Measurements from ENCODE around the gene FTO.

FTO gene

GRCh38 chr16:53757971-53758609 lies 54.1 kb downstream of the FTO start:
- Histone ChIP-seq H3K4me3 (no peak overlapping the region), H3K27ac (no peak overlapping the region)
- no peak for DNase-seq (ENCODE audit: low spot score)
- no peak for TF ChIP-seq CTCF (IDR thresholded peaks at IDR 0.05)

GRCh38 chr16:53761962-53762703 lies 58.2 kb downstream of the FTO start:
- TF ChIP-seq CTCF (IDR thresholded peaks at IDR 0.05): no peak
- H3K27ac ChIP-seq: no peak overlapping the region
- no peak for DNase-seq (ENCODE audit: low spot score)
- H3K4me3 ChIP-seq: no peak overlapping the region

DNA sequence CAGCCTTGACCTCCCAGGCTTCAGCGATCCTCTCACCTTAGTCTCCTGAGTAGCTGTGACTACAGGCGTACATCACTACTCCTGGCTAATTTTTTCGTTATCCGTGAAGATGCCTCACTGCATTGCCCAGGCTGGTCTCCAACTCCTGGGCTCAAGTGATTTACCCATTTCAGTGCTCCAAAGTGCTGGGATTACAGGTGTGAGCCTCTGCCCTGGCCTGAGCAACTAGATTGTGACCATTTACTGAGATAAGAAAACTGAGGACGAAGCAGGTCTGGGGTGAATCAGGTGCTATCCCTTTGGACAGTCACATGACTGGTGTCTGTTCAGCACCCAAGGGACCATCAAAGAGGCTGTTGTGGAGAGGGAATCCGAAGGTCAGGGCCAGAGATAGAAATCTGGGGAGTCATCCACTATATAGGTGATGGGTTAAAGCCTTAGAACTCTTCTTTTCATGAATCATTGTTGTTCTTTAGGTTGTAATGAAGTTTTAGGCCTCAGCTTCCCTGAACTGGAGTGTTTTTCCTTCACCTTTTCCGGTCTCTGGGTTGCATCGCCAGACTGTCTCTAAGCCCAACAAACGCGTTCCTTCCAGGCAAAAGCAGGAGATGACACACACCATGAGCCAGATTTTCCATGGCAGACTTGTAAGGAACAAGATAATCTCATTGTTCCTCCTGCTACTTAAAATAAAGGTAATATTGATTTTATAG lies 62.5 kb downstream of the FTO start:
- Histone ChIP-seq H3K27ac (no peak overlapping the region), H3K4me3 (no peak overlapping the region)
- no peak for TF ChIP-seq CTCF (IDR thresholded peaks at IDR 0.05)
- no peak for DNase-seq (ENCODE audit: low spot score)

- DNase-seq (ENCODE audit: low spot score): no peak
- Histone ChIP-seq H3K27ac (peak overlapping the region in 1 of 2 donors; percentile 0), H3K4me3 (no peak overlapping the region)
- TF ChIP-seq CTCF (IDR thresholded peaks at IDR 0.05): no peak
These were observed 64.2 kb downstream of the FTO start for GRCh38 chr16:53768167-53768566.

GRCh38 chr16:53768593-53768992 lies 64.6 kb downstream of the FTO start:
- peak overlapping the region in 1 of 2 donors; percentile 0 for H3K27ac ChIP-seq
- DNase-seq (ENCODE audit: low spot score): no peak
- TF ChIP-seq CTCF (IDR thresholded peaks at IDR 0.05): no peak
- no peak overlapping the region for H3K4me3 ChIP-seq

DNA sequence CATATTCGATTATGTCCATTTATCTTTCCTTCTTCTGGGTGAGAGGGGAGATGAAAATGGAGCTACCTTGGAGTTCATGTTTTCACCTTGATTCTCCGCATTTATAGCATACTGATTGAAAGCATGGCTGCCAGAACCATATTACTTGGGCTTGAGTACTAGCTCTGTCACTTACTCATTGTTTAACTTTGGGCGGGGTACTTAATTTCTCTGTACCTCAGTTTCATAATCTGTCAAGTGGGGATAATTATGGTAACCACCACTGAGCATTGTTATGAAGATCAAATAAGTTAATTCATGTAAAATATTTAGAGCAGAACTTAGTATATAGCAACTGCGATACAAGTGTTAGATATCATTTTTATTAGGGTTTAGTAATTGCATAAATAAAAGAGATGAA lies 65.2 kb downstream of the FTO start:
- DNase-seq (ENCODE audit: low spot score): no peak
- Histone ChIP-seq H3K4me3 (no peak overlapping the region), H3K27ac (peak overlapping the region in 1 of 2 donors; percentile 0)
- no peak for TF ChIP-seq CTCF (IDR thresholded peaks at IDR 0.05)
